GM15510 (cell line): Measurements from ENCODE around the gene ZBTB11.

Experiments
- POLR2A ChIP-seq: IDR thresholded peaks from 3 replicates; pipeline ENCODE4 v1.6.1; 2011; ENCODE audit warnings: borderline replicate concordance; ENCODE audit not compliant: insufficient read length; ENCODE audit errors: extremely low read depth

Gene ZBTB11

GRCh38 chr3:101632586-101632985, 44.3 kb downstream of the ZBTB11 start:
- TF ChIP-seq POLR2A, result no peak

- TF ChIP-seq POLR2A, result no peak
These were observed 45.7 kb downstream of the ZBTB11 start for GRCh38 chr3:101631098-101631796.

- no peak for TF ChIP-seq POLR2A
These were observed 47.7 kb downstream of the ZBTB11 start for GRCh38 chr3:101629219-101629618.

- TF ChIP-seq POLR2A, result no peak
These were observed 51.1 kb downstream of the ZBTB11 start for GRCh38 chr3:101625879-101626278.

- TF ChIP-seq POLR2A, result no peak
These were observed 52.1 kb downstream of the ZBTB11 start for GRCh38 chr3:101624857-101625256.

- no peak for TF ChIP-seq POLR2A
These were observed 53.3 kb downstream of the ZBTB11 start for GRCh38 chr3:101623656-101624055.

- no peak for TF ChIP-seq POLR2A
These were observed 57.2 kb downstream of the ZBTB11 start for GRCh38 chr3:101619734-101620133.

GRCh38 chr3:101618726-101619125, 58.2 kb downstream of the ZBTB11 start:
- no peak for TF ChIP-seq POLR2A

GRCh38 chr3:101617478-101617877, 59.5 kb downstream of the ZBTB11 start:
- no peak for TF ChIP-seq POLR2A

- no peak for TF ChIP-seq POLR2A
These were observed 61.4 kb downstream of the ZBTB11 start for GRCh38 chr3:101615525-101615924.

- no peak for TF ChIP-seq POLR2A
These were observed 65.9 kb downstream of the ZBTB11 start for GRCh38 chr3:101611023-101611422.

- TF ChIP-seq POLR2A, result no peak
These were observed 73.7 kb downstream of the ZBTB11 start for GRCh38 chr3:101603184-101603583.

- no peak for TF ChIP-seq POLR2A
These were observed 74.2 kb downstream of the ZBTB11 start for GRCh38 chr3:101602731-101603130.
